Measurements from ENCODE around the gene ADGRA3. TPM values are rescaled to one million over a fixed set of nuclear protein-coding genes. Genes with fewer than 3 reads are reported as not detected.

ADGRA3 gene, protein sequence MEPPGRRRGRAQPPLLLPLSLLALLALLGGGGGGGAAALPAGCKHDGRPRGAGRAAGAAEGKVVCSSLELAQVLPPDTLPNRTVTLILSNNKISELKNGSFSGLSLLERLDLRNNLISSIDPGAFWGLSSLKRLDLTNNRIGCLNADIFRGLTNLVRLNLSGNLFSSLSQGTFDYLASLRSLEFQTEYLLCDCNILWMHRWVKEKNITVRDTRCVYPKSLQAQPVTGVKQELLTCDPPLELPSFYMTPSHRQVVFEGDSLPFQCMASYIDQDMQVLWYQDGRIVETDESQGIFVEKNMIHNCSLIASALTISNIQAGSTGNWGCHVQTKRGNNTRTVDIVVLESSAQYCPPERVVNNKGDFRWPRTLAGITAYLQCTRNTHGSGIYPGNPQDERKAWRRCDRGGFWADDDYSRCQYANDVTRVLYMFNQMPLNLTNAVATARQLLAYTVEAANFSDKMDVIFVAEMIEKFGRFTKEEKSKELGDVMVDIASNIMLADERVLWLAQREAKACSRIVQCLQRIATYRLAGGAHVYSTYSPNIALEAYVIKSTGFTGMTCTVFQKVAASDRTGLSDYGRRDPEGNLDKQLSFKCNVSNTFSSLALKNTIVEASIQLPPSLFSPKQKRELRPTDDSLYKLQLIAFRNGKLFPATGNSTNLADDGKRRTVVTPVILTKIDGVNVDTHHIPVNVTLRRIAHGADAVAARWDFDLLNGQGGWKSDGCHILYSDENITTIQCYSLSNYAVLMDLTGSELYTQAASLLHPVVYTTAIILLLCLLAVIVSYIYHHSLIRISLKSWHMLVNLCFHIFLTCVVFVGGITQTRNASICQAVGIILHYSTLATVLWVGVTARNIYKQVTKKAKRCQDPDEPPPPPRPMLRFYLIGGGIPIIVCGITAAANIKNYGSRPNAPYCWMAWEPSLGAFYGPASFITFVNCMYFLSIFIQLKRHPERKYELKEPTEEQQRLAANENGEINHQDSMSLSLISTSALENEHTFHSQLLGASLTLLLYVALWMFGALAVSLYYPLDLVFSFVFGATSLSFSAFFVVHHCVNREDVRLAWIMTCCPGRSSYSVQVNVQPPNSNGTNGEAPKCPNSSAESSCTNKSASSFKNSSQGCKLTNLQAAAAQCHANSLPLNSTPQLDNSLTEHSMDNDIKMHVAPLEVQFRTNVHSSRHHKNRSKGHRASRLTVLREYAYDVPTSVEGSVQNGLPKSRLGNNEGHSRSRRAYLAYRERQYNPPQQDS (N-terminal part only)
- 10 to 100 TPM; 20.4 to 87.5 (median 46.9) TPM for total RNA-seq
- 1 to 10 TPM; 4.7 to 7.9 (median 6.9) TPM for polyA plus RNA-seq
- long read RNA-seq, donor 1, full-length matches to known transcripts, result 3 of 3 reads
- long read RNA-seq, donor 1, partial matches to known transcripts, result 0 of 3 reads
- long read RNA-seq, donor 1, other reads (novel, unspliced or antisense), result 0 of 3 reads
- long read RNA-seq, donor 2, full-length matches to known transcripts, result 2 of 2 reads
- long read RNA-seq, donor 2, partial matches to known transcripts, result 0 of 2 reads
- long read RNA-seq, donor 2, other reads (novel, unspliced or antisense), result 0 of 2 reads
- long read RNA-seq, donor 3, full-length matches to known transcripts, result 2 of 2 reads
- long read RNA-seq, donor 3, partial matches to known transcripts, result 0 of 2 reads
- long read RNA-seq, donor 3, other reads (novel, unspliced or antisense), result 0 of 2 reads
- long read RNA-seq, donor 4, result 0 reads
- long read RNA-seq, donor 5, full-length matches to known transcripts, result 3 of 3 reads
- long read RNA-seq, donor 5, partial matches to known transcripts, result 0 of 3 reads
- long read RNA-seq, donor 5, other reads (novel, unspliced or antisense), result 0 of 3 reads
- long read RNA-seq, donor 6, result 0 reads
- long read RNA-seq, donor 7, full-length matches to known transcripts, result 3 of 8 reads
- long read RNA-seq, donor 7, partial matches to known transcripts, result 5 of 8 reads
- long read RNA-seq, donor 7, other reads (novel, unspliced or antisense), result 0 of 8 reads
- long read RNA-seq, donor 8, full-length matches to known transcripts, result 1 of 1 reads
- long read RNA-seq, donor 8, partial matches to known transcripts, result 0 of 1 reads
- long read RNA-seq, donor 8, other reads (novel, unspliced or antisense), result 0 of 1 reads
- long read RNA-seq, donor 9, partial matches to known transcripts, result 28 of 28 reads
- long read RNA-seq, donor 9, other reads (novel, unspliced or antisense), result 0 of 28 reads
- long read RNA-seq, donor 10, full-length matches to known transcripts, result 4 of 4 reads
- long read RNA-seq, donor 10, partial matches to known transcripts, result 0 of 4 reads
- long read RNA-seq, donor 10, other reads (novel, unspliced or antisense), result 0 of 4 reads

DNA sequence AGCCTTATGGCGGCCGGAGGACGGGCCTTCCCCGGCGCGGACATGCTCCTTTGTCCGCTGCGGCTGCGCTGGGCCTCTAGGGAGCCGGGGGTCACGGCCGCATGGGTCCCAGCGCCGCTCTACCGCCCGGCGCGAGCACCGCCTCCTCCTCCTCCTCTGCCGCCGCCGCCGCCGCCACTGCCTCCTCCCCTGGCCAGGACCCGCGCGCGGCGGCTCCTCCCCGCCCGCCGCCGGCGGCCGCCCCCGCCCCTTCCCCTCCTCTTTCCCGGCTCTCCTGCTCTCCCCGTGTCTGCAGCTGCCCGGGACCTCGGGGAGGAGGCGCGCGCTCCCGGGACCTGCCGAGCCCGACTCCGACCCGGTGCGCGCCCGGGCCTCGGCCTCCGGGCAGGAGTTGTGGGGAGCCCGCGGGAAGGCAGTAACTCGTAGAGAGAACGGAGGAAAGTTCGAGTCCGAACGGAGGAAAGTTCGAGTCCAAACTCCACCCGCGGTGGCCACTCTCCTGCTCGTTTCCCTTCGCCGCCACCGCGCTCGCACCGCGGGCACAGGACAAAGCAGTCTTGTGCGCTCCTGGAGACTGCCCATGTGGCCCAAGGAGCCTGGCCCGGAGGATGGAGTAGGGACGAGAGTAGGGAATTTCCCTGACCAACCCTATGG, at the start of gene ADGRA3:
TSS of gene ADGRA3 (minus strand) at position 179 of the 654 bp plus-strand sequence. CDS start 282 bp downstream, outside the sequence.
- intact Hi-C loops (cut with DNase I; ENCODE audit: low total_unique reads), result no loop called here
- Histone ChIP-seq H3K27ac (peak within 1 kb of the TSS; percentile 83 to 93 (median 87)), H3K4me1 (peaks cover 0 to 43% (median 19%) of the 10 kb centered on the region in 4 donors), H3K27me3 (peaks cover 0 to 6% (median 0%) of the 10 kb centered on the region in 3 donors), H3K36me3 (no peaks in the 10 kb centered on the region), H3K4me3 (peak within 1 kb of the TSS; percentile 51 to 67 (median 62)), H3K9me3 (no peaks in the 10 kb centered on the region)
- DNase-seq, result peak; percentile 81 to 93
- peak in 1 of 3 donors; percentile 1 for TF ChIP-seq POLR2AphosphoS5 (IDR thresholded peaks at IDR 0.05)
- TF ChIP-seq, protein P1, sequence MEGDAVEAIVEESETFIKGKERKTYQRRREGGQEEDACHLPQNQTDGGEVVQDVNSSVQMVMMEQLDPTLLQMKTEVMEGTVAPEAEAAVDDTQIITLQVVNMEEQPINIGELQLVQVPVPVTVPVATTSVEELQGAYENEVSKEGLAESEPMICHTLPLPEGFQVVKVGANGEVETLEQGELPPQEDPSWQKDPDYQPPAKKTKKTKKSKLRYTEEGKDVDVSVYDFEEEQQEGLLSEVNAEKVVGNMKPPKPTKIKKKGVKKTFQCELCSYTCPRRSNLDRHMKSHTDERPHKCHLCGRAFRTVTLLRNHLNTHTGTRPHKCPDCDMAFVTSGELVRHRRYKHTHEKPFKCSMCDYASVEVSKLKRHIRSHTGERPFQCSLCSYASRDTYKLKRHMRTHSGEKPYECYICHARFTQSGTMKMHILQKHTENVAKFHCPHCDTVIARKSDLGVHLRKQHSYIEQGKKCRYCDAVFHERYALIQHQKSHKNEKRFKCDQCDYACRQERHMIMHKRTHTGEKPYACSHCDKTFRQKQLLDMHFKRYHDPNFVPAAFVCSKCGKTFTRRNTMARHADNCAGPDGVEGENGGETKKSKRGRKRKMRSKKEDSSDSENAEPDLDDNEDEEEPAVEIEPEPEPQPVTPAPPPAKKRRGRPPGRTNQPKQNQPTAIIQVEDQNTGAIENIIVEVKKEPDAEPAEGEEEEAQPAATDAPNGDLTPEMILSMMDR (IDR thresholded peaks at IDR 0.05), result no peak
- WGBS, 5 donors, result 0 to 19% (median 2%) methylated on average over 6 to 69 of the region's 74 CpGs

DNA sequence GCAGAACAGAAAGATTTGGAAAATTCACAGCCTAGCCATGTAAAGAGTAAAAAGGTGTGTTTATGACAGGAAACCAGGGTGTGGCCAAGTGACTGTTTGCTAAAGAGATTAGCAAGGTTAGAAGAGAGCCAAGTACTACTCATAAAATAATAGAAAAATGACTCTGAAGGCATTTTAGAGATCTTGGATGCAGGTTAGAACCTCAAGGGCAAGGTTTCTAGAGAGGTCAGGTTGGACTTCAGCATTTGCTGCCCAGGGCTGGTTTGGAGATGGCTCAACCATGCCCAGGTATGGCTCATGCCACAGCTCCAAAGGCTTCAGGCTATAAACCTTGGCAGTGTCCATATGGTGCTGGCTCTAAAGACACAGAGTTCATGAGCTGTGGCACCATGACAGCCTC, 40.6 kb upstream of the ADGRA3 start:
- Histone ChIP-seq H3K4me1 (no peaks in the 10 kb centered on the region), H3K4me3 (no peak overlapping the region), H3K9me3 (no peaks in the 10 kb centered on the region), H3K27me3 (no peaks in the 10 kb centered on the region), H3K36me3 (no peaks in the 10 kb centered on the region), H3K27ac (no peak overlapping the region)
- no peak for TF ChIP-seq POLR2A (IDR thresholded peaks at IDR 0.05)
- no peak for TF ChIP-seq EP300 (IDR thresholded peaks at IDR 0.05)
- no peak for TF ChIP-seq POLR2AphosphoS5 (IDR thresholded peaks at IDR 0.05)
- TF ChIP-seq, protein P1 (IDR thresholded peaks at IDR 0.05), result no peak
- intact Hi-C loops (cut with DNase I; ENCODE audit: low total_unique reads), result no loop called here
- no peak for DNase-seq

DNA sequence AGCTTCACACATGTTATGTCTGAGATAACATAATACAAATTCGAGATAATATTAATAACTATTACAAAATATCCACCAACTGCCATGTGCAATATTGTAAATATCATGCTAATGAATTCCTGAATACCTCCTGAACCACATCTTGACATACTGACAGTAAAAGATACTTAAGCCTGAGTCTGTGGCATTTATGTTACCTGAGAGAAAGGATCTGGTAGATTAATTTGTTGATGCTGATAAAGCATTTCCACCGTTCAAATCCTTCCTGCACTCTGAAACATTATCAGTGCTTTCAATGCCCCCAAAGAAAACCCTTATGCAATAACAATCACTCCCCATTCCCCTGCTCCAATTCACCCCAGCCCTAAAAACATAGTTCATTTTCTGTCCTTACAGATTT, 38.8 kb upstream of the ADGRA3 start:
- H3K36me3 ChIP-seq, result no peaks in the 10 kb centered on the region
- no peaks in the 10 kb centered on the region for H3K9me3 ChIP-seq
- intact Hi-C loops (cut with DNase I; ENCODE audit: low total_unique reads), result no loop called here
- no peak overlapping the region for H3K27ac ChIP-seq
- no peak for DNase-seq
- no peaks in the 10 kb centered on the region for H3K4me1 ChIP-seq
- TF ChIP-seq POLR2A (IDR thresholded peaks at IDR 0.05) (no peak), POLR2AphosphoS5 (IDR thresholded peaks at IDR 0.05) (no peak), EP300 (IDR thresholded peaks at IDR 0.05) (no peak)
- TF ChIP-seq, protein P1 (IDR thresholded peaks at IDR 0.05), result no peak
- WGBS, 5 donors, result 63 to 77% (median 76%) methylated on average over 2 of the region's 2 CpGs
- H3K4me3 ChIP-seq, result no peak overlapping the region
- no peaks in the 10 kb centered on the region for H3K27me3 ChIP-seq

All from stomach (tissue), 19 donors.